HuH-7.5 (cell line): ENCODE results near the gene NRSN2.
A peak's percentile ranks its signal among the peaks of the same experiment; 100 is the strongest.
"Not testable (repeated sequence)": the region's sequence is repeated elsewhere in the genome, so short reads cannot be mapped to it uniquely, and the experiment has no call there.

Experiments used
- DNase-seq: peaks from one replicate; pipeline ENCODE4 v3.0.0; 2011; ENCODE audit warnings: low spot score

The NRSN2 gene

DNA sequence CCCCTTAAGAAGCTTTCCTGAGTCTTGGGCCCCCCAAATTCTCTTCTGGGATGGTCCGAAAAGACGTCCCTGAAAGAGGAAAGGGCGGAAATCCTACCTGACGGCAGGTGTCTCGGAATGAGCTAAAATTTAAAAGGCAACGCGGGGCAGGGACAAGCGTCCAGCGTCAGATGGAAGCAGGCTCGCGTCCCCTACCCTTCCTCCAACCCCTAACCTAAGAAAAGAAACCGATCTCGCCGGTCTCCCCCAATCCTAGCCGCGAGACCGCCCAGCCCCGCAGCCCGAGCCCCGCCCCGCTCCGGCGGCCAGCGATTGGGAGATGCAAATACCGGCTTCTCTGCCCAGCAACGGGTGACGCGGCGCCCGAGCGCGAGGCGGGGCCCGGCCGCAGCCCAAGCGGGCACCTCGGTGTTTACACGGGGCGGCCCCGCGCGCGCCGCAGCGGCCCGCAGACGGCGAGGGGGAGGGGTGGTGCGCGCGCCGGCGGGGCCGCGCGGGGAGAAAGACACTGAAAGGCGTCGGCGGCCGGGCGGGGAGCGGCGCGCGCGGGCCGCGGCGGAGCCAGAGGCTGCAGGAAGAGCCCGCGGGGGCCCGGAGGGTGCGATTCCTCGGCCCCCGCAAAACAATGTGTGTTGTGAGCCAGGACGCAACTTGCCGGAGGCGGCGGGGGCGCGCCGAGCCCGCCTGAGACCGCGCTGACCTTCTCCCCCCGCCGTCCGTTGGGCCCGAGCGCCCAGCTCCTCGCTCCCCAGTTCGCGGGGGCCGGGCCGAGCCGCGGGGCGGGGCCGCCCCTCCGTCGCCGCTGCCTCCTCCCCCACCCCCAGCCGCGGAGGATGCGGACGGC lies 21.6 kb upstream of the NRSN2 start, which contains the start of gene SOX12:
Gene SOX12 (plus strand): TSS at position 508 of the 844 bp plus-strand sequence. CDS start 373 bp downstream, outside the sequence.
- DNase-seq: peak; percentile 92

- DNase-seq: peak; percentile 54
These were observed 20.8 kb upstream of the NRSN2 start for GRCh38 chr20:325889-326644.

DNA sequence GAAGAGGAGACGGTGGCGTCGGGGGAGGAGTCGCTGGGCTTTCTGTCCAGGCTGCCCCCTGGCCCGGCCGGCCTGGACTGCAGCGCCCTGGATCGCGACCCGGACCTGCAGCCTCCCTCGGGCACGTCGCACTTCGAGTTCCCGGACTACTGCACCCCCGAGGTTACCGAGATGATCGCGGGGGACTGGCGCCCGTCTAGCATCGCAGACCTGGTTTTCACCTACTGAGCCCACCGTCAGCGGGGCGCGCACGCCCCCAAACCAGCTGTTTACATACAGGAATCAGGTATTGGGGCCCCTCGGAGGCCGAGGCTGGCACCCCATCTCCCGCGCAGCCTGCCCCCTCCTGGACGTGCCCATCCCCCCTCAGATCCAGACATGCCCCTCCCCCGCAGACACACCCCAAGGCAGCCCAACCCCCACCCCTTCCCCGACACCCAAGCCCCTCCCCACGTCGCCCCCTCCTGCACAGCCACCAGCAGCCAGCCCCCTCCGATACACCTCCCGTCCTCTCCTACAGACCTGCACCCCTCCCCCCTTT lies 20.2 kb upstream of the NRSN2 start:
- no peak for DNase-seq

DNA sequence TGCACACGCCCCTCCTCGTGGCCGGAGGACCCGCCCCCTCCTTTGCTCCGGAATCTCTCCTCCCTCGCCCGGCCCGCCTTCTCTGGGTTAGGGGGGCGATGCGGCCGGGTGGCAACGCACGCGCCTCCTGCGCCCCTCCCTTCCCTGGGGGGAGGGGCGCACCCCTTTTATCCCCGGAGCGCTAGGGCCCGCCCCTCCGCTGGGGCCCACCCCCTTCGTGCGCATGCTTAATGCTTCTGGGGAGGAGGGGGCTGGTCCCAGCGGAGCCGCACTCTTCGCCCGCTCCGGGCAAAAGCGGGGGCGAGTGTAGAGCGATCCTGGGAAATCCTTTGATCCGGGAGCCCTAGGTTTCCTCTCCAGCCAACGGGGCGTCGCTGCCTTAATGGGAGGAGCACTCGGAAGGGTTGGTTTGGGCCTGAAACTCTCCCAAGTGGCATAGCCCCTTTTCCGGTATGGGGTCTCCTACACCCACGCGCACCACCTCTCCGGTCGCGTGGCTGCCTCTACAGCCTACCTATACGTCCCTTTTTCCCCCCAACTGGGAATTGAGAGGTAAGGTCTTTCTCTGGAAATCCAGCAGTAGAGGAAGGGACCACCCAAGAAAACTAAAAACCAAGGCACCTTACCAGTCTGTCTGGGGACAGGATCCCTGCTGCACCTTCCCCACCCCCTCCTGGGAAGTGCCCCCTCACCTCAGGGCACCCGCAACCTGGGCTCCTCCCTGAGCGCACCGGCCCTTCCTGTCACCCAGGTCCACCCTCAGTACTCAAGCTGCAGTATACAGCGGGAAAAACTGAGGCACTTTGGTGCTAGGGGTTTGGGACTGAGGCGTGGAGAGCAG lies 19.5 kb upstream of the NRSN2 start:
- DNase-seq: peak; percentile 87

DNA sequence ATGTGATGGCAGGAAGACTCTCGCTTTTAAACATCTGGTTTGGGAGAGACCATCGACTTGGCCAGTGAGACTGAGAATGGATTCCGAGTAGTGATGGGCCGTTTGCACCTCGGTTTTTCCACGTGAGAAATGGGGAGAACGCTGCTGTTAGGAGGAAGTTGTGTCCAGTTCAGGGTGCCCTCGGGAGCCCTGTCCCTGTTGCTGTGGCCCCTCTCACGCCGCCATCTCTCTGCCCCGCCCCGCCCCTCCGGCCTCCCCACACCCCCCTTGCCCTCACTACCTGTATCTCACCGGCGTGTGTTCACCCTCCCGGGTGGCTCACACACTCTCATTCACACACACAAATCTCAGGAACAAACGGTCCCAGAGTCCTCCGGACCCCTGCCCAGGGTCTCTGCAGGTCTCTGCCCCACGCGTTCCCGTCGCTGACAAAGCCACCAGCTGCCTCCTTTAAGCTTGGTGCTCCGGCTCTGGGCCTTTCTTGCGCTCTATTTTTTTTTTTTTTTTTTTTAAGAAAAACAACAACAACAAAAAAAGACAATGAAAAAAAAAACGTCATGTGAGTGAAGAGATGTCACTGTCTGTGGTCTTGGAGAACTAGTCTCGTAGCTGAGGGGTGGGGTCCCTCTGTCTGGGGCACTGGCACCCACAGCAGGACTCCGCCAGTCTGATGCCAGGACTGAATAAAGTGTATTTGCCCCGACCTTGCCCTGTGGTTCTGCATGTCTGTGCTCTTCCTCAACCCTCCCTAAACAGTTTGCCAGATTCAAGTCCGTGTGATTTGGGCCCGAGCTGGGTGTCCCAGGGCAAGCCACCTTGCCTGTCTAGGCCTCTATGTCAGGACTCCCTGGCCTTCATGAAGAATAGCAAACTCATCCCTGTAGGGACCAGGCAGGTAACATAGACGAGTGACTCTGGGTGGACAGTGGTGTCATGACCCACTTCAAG lies 18.6 kb upstream of the NRSN2 start:
- no peak for DNase-seq

GRCh38 chr20:328975-329695 lies 17.8 kb upstream of the NRSN2 start:
- no peak for DNase-seq

- no peak for DNase-seq
These were observed 17.1 kb upstream of the NRSN2 start for GRCh38 chr20:329851-330232.

GRCh38 chr20:330233-331149 lies 16.4 kb upstream of the NRSN2 start:
- DNase-seq: peak; percentile 60

DNA sequence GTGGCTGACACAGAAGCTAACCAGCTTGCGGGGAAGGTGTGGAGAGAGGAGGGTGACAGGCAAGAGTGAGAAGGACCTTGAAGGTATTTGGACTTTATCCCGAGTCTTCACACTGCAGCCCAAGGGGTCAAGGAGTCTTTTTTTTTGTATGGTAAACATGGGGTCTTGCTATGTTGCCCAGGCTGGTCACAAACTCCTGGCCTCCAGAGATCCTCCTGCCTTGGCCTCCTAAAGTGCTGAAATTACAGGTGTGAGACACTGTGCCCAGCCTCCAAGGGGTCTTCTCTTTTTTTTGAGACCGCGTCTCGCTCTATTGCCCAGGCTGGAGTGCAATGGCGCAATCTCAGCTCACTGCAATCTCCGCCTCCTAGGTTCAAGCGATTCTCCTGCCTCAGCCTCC lies 12.3 kb upstream of the NRSN2 start:
- DNase-seq: no peak

DNA sequence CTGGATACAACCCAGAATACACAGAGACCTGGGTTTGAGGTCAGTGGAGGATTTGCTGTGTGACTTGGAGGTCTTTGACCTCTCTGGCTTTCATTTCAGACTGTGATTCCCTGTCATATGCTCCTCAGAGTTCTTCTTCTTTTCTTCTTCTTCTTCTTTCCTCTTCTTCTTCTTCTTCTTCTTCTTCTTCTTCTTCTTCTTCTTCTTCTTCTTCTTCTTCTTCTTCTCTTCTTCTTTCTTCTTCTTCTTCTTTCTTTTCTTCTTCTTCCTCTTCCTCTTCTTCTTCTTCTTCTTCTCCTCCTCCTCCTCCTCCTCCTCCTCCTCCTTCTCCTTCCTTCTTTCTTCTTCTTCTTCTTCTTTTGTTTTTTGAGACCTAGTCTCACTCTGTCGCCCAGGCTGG lies 10.9 kb upstream of the NRSN2 start:
- not testable (repeated sequence) for DNase-seq

DNA sequence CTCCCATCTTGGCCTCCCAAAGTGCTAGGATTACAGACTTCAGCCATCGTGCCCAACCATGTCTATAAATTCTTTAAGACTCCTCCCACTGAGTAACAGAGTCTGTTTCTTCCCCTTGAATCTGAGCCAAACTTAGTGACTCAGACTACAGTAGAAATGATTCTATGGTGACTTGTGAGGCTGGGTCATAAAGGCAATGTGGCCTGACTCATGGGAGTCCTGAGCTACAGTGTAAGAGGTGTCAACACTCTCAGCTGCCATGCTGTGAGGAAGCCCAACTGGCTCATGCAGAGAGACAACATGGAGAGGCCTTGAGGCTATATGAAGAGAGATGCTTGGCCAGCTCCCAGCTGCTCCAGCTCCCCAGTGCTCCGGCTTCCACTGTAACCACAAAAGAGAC lies 5.2 kb upstream of the NRSN2 start:
- no peak for DNase-seq

DNA sequence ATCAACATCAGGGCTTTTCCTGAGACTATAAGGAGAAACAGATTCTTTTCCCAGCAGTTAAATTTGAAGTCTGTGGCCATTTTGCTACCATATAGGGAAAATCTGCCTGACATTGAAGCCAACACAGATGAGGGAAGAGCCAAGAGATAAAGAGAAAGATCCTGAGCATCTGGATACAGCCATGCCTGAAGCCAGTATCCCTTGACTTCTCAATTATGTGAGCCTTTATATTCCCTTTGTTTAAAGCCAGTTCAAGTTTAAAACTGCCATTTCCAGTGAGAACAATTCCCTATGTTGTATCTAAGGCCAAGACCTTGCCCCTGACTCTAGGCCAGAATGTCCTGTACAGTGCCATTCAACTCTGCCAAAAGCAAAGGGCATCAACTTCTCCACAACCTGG lies 3.8 kb upstream of the NRSN2 start:
- no peak for DNase-seq

DNA sequence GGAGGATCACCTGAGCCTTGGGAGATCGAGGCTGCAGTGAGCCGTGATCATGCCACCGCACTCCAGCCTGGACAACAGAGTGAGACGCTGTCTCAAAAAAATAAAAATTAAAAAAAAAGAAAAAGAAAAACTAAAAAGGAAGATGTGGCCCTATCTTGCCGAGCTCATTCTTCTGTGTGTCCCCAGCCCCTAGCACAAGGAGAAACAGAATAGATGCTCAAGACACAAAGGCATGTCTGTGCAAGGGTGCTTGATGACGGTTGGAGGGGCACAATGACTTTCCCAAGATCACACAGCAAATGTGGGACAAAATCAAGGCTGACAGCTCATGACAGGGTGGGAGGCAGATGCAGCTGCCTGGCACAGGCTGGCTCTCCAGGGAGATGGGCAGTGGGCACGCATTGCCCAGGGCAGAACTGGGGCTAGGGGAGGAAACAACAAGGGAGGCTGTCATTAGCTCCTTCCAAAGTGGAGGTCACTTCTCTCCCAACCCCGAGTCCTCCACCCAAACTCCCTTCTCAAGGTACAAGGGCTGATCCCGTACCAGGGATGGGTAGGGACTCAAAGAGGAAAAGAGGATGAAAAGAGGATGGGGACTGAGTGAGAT lies 775 bp upstream of the NRSN2 start:
- no peak for DNase-seq

DNA sequence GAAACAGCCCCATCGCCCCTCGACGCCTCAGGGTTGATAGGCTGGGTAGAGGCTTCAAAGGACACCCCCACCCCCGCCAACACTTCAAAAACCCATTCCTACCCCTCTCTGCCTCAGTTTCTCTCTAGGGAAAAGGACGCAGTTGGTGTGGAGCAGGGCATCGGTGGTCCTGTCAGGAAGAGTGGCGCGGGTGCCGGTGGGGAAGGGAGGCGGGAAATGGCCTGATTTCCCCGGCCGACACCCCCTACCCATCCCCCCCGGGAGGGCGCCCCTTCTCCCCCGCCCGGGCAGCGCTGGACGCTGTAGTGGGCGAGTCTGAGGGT lies 367 bp downstream of the NRSN2 start:
- no peak for DNase-seq

GRCh38 chr20:347640-348484 lies 951 bp downstream of the NRSN2 start:
- peak; percentile 95 for DNase-seq

- no peak for DNase-seq
These were observed 2.3 kb downstream of the NRSN2 start for GRCh38 chr20:348972-349841.

- DNase-seq: no peak
These were observed 6.3 kb downstream of the NRSN2 start for GRCh38 chr20:353166-353565.
